HG02852 (cell line): ENCODE data around the gene EFHD1.
A peak's percentile ranks its signal among the peaks of the same experiment; 100 is the strongest.

ENCODE experiments used
- ATAC-seq: cut with Tn5 transposase; IDR thresholded peaks from one replicate; pipeline ENCODE4 v1.9.1; 2021; ENCODE audit warnings: mild to moderate bottlenecking, moderate library complexity; ENCODE audit not compliant: unreplicated experiment

Gene EFHD1

GRCh38 chr2:232633413-232634205 is at the start of gene EFHD1:
EFHD1 (plus strand) TSS chr2:232633604; CDS start chr2:232633705, 101 bp downstream.
- peak; percentile 51 for ATAC-seq

GRCh38 chr2:232584238-232584637 is 49.2 kb upstream of the EFHD1 start:
- ATAC-seq: no peak

- no peak for ATAC-seq
Measured at GRCh38 chr2:232586943-232587505, 46.4 kb upstream of the EFHD1 start.

GRCh38 chr2:232587512-232587911 is 45.9 kb upstream of the EFHD1 start:
- ATAC-seq: no peak

GRCh38 chr2:232588031-232588430 is 45.4 kb upstream of the EFHD1 start:
- no peak for ATAC-seq

- ATAC-seq: no peak
Measured at GRCh38 chr2:232588680-232589585, 44.5 kb upstream of the EFHD1 start.

GRCh38 chr2:232592772-232593395 is 40.5 kb upstream of the EFHD1 start:
- ATAC-seq: no peak

GRCh38 chr2:232593982-232594381 is 39.4 kb upstream of the EFHD1 start:
- no peak for ATAC-seq

GRCh38 chr2:232597362-232598079 is 35.9 kb upstream of the EFHD1 start:
- ATAC-seq: no peak

GRCh38 chr2:232598293-232598692 is 35.1 kb upstream of the EFHD1 start:
- no peak for ATAC-seq

- no peak for ATAC-seq
Measured at GRCh38 chr2:232600053-232600773, 33.2 kb upstream of the EFHD1 start.

- no peak for ATAC-seq
Measured at GRCh38 chr2:232603283-232603682, 30.1 kb upstream of the EFHD1 start.

- no peak for ATAC-seq
Measured at GRCh38 chr2:232604535-232604934, 28.9 kb upstream of the EFHD1 start.

- ATAC-seq: no peak
Measured at GRCh38 chr2:232607011-232607410, 26.4 kb upstream of the EFHD1 start.

GRCh38 chr2:232609607-232610006 is 23.8 kb upstream of the EFHD1 start:
- ATAC-seq: no peak

- ATAC-seq: no peak
Measured at GRCh38 chr2:232610081-232610480, 23.3 kb upstream of the EFHD1 start.

GRCh38 chr2:232611061-232611460 is 22.3 kb upstream of the EFHD1 start:
- ATAC-seq: no peak

GRCh38 chr2:232611559-232612218 is 21.7 kb upstream of the EFHD1 start:
- ATAC-seq: no peak

GRCh38 chr2:232613538-232614134 is 19.8 kb upstream of the EFHD1 start:
- ATAC-seq: no peak
